ENCODE results near the gene KRT9. TPM values are rescaled to one million over a fixed set of nuclear protein-coding genes. Genes with fewer than 3 reads are reported as not detected.

Gene KRT9
- total and polyA plus RNA-seq, 10 of the 15 experiments (the other 5 are each of a cell fraction or from before 2014, with no cell fraction given), result not detected

- RAD21 ChIA-PET (ENCODE audit: unreplicated experiment), result no interaction called here
- no peak overlapping the region for H3K4me3 ChIP-seq
- no peaks in the 10 kb centered on the region for H4K20me1 ChIP-seq (ENCODE audit: control insufficient read depth, insufficient read depth)
- no peaks in the 10 kb centered on the region for H3K79me2 ChIP-seq (ENCODE audit: control insufficient read depth, insufficient read depth, low read length)
- peaks cover 6 to 7% of the 10 kb centered on the region in 2 experiments; a peak in 3 of 4 replicates for H3K27me3 ChIP-seq (replicated peaks in 1 of 2; ENCODE audit: control insufficient read depth in 2 of 2, insufficient read depth in 2 of 2, low read length in 1 of 2)
- SMC1A ChIA-PET (ENCODE audit: uncharacterized antibody, unreplicated experiment), result no interaction called here
- in situ Hi-C loops (cut with MboI) (no loop called here), intact Hi-C loops (cut with micrococcal nuclease; ENCODE audit: unreplicated experiment) (no loop called here)
- no peaks in the 10 kb centered on the region for H3K36me3 ChIP-seq (ENCODE audit: control insufficient read depth in 2 of 2, insufficient read depth in 2 of 2, low read length in 1 of 2)
- DNase-seq (ENCODE audit: low read depth, low spot score), result no peak
- no peak overlapping the region for H3K9ac ChIP-seq (ENCODE audit: control insufficient read depth, insufficient read depth, low read length)
- H2AFZ ChIP-seq (ENCODE audit: control insufficient read depth, low read depth, low read length), result no peak overlapping the region
- no peak for ATAC-seq
- FAIRE-seq, result no peak
- no peaks in the 10 kb centered on the region; the same call in 2 of the 3 replicates for H3K9me3 ChIP-seq (replicated peaks; ENCODE audit: control insufficient read depth, insufficient read depth, low read length)
- H3K4me1 ChIP-seq (ENCODE audit: control insufficient read depth, insufficient read depth, low read length), result no peaks in the 10 kb centered on the region
- no TSS peak for BruUV-seq (replicated peaks)
- no peak overlapping the region for H3K27ac ChIP-seq (ENCODE audit: control insufficient read depth, insufficient read depth)
- 30% methylated on average over 4 of the region's 4 CpGs for WGBS (ENCODE audit: insufficient coverage, insufficient replicate concordance, low lambda C conversion rate, missing lambda C conversion rate)
- TF ChIP-seq KAT2A (conservative IDR thresholded peaks at IDR 0.05; ENCODE audit: control insufficient read depth, low read depth, low read length) (no peak), CTCF (IDR thresholded peaks at IDR 0.05 in 2 of 3, conservative IDR thresholded peaks at IDR 0.05 in 1 of 3; ENCODE audit: control insufficient read depth in 2 of 3, extremely low read depth in 1 of 3, insufficient read depth in 1 of 3, low read depth in 3 of 3, low read length in 3 of 3) (no peak), CUX1 (IDR thresholded peaks at IDR 0.05; ENCODE audit: insufficient replicate concordance, low read depth, low read length) (no peak), RAD51 (IDR thresholded peaks at IDR 0.05) (no peak), ZNF687 (IDR thresholded peaks at IDR 0.05) (no peak), ZNF207 (IDR thresholded peaks at IDR 0.05; ENCODE audit: borderline replicate concordance) (no peak), SPI1 (IDR thresholded peaks at IDR 0.05; ENCODE audit: borderline replicate concordance, insufficient read depth, low read depth, low read length) (no peak), E2F4 (IDR thresholded peaks at IDR 0.05; ENCODE audit: low read depth, low read length) (no peak)
- no peak overlapping the region for H3K4me2 ChIP-seq (ENCODE audit: control insufficient read depth, insufficient read depth)
- CTCF ChIA-PET, result no interaction called here
- POLR2A ChIA-PET, result no interaction called here
These were observed 48.6 kb downstream of the KRT9 start for GRCh38 chr17:41523225-41523593.
